T-helper 9 cell (primary cell): ENCODE results near the gene DIS3L2.

ENCODE experiments used
- DNase-seq: peaks from one replicate; pipeline ENCODE4 v3.0.0-alpha.2; 2020

DIS3L2 gene

DNA sequence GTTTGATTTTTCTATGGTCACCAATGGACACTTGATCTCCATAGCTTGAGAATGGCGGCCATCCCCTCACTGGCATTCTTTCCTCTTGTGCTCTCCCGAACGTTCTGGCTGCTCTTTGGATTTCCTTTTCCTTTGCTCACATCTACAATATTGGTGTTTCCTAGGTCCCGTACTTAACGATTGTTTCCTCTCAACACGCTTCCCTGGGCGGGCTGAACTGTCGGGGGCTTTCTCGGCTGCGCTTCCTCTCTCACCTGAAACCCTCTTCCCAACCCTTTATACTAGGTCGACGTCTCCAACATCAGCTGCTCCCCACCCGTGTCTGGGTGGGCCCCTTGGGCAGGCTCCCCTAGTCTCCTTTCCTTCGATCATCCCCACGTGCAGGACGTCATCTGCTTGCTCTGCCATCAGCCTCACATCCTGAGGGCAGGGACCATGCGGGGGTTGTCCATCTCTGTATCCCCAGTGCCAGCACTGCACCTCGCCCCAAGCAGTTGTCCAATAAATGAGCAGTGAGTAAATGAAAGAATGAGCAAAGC lies 634 bp upstream of the DIS3L2 start:
- no peak for DNase-seq

DNA sequence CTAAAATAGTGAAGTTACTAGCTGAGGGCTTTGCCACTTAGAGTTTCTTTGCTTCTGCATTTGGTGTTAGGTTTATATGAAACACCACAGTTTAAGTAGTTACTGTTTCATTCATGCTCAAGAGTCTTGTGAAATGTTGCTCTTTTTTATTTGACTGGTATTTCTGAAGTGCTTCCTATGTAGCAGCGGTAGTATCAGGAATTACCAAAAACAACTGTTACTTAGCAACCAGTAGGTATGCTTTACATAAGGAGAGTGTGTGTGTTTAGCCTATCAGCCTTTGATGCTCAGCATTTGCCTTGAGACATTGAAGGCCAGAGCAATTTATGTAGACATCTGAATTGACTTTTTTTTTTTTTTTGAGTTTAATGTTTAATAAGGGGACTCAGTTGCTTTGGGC lies 3.6 kb downstream of the DIS3L2 start:
- no peak for DNase-seq

DNA sequence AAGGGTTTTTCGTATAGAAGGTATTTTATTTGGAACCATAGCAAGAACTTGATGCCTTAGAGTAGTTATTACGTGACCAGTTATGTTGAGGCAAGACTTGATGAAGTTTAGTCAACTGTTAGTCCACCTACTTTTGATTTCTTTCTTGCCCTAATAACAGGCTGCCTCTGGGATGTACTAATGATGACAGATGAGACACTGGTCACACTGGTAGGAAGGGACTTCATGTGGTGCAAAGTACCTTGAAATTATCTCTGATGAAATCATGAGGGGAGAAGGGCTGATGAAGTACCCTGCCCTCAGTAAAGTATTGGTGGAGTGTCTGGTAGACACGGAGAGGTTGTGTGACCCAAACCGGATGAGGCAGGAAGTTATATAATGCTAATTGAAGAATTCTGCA lies 5.4 kb downstream of the DIS3L2 start:
- no peak for DNase-seq

DNA sequence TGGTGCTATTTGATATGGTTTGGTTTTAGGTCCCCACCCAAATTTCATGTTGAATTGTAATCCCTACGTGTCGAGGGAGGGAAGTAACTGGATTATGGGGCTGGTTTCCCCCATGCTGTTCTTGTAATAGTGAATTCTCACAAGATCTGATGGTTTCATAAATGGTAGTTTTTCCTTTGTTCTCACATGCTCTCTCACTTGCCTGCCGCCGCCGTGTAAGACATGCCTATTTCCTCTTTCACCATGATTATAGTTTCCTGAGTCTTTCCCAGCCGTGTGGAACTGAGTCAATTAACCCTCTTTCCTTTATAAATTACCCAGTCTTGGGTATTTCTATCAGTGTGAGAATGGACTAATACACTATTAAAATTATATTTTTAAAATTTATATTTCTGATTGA lies 7.3 kb downstream of the DIS3L2 start:
- DNase-seq = no peak

DNA sequence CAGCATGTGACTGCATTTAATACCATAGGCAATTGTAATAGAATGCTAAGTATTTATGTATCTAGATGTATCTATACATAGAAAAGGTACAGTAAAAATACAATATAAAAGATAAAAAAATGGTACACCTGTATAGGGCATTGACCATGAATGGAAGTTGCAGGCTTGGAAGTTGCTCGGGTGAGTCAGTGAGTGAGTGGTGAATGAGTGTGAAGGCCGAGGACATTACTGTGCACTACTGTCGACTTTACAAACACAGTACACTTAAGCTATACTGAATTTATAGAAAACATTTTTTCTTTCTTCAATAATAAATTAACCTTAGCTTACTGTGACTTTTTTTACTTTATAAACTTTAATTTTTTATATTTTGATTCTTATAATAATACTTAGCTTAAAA lies 8.9 kb downstream of the DIS3L2 start:
- DNase-seq = no peak

DNA sequence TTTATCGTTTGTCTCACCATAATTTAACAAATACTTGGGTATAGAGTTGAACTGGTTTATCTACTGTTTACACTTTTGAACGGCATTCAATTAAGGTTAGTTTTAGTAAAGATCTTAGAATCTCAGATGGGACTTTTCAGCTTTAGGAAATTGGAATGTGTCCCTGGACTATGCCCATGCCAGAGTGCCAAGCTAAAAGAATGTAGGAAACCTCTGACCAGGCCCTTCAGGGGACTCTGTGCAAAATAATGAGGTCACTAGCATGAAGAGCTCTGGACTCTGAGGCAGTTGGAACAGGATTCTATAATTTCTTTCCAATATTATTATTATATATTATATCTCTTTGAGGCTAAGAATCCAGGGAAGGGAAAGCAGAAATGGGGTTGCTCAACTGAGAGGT lies 13.5 kb downstream of the DIS3L2 start:
- DNase-seq = no peak

DNA sequence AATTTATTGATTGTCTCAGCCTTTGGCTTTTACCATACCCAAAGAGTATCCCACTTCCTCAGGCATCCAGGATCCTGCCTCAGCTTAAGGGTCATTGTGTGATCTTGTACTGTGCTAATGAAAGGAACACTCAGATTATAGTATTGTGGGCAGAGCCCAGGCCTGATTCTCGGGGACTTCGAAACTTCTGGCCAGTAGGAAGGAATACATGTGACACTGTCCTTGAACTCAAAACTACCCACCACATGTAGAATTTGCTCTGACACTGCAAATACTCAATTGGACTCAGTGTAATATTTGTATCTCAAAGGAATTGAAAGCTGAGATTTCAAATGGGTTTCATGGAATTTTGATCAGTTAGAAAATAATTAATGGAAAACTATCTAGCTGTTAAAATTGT lies 15.9 kb downstream of the DIS3L2 start:
- DNase-seq = no peak

DNA sequence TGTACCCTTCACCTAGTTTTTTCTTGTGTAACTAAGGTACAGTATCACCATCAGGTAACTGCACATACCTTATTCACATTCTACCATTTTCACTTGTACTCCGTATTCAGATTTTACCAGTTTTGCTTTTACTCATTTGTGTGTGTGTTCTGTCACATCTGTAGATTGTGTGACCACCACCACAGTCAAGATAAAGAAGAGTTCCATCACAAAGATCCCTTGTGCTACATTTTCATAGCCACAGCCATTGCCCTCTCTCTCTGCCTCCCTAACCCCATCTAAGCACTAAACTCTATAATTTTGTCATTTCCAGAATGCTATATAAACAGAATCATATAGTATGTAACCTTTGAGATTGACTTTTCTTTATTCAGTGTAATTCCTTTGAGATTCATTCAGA lies 23.5 kb downstream of the DIS3L2 start:
- DNase-seq = no peak

DNA sequence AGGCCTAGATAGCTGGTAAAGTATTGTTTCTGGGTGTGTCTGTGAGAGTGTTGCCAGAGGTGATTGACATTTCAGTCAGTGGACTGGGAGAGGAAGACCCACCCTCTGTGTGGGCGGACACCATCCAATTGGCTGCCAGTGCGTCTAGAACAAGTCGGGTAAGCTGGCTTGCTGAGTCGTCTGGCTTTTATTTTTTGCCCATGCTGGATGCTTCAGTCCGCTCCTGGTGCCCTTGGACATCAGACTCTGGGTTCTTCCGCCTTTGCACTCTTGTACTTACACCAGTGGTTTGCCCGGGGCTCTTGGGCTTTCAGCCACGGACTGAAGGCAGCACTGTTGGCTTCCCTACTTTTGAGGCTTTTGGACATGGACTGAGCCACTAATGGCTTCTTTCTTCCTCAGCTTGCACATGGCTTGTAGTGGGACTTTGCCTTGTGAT lies 24.3 kb downstream of the DIS3L2 start:
- no peak for DNase-seq

DNA sequence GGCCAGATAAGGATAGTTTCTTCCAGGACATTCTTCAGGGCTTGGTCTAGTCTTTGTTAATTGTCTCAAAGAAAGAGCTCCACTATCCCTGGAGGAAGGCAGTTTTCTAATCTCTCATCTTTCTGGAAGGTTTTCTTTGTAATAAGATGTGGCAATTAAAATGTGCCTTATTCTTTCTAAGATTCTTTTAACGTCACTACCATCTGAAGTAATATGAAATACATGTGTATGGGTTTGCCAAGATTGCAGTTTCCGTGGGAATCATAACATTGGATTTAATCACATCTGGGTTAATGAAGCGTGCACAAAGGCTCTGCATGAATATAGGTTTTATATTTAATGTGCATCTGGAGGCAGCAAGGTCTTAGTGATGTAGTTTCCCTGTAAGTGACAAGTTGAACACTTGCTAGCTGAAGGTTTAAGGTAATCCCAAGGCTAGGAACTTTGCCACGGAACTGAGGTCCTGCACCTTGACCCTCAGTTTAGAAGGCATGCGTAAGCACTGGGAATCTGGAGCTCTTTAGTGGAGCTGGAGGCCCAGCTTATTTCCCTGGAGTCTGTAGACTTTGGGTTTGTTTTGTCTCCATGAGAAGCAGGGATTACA lies 25.7 kb downstream of the DIS3L2 start:
- DNase-seq = no peak

DNA sequence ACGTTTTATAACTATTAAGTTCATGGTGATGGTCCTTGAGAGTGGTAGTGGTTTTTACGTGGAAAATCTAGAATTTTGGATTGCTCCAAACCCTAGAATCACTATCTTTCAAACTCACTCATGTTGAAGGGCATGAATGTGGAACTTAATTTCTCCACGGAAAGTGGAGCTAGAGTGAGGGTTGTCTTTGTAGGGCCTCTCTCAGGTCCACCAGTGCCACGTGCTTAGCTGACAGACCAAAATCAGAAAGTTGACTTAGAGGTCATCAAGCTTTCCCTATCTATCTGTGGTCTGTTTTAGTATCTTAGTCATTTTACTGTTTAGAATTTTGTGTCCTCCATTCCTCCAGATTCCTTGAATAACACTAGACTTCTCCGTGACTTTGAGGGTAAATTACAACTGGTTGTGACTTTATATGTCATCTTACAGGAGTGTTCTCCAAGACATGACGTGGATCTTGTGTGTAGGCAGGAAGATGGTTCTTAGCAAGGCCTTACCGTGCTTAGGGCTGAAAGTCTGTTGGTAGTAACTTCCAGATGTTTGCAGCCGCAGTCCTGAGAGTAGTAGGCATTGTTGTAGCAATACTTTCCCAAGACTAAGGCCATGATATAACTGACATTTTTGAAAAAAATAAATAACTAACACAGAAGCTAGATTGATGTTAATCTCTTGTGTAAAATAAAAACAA lies 26.8 kb downstream of the DIS3L2 start:
- no peak for DNase-seq

DNA sequence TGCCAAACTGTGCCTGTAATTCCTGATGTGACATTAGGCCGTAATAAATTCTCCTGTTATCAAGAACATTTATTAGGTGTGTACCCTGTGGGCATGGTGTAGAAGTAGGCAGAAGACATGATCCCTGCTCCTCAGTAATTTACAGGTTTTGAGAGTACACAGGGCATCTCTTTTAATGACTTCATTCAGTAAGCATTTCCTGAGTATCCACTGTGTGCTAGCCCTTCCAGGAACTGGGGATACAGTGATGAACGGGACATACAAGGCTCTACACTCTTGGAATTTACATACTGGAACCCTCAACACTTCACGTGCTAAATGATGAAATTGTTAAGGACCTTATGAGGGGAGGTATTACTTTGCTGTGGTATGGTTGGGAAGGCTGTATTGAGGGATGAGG lies 30.2 kb downstream of the DIS3L2 start:
- DNase-seq = no peak

DNA sequence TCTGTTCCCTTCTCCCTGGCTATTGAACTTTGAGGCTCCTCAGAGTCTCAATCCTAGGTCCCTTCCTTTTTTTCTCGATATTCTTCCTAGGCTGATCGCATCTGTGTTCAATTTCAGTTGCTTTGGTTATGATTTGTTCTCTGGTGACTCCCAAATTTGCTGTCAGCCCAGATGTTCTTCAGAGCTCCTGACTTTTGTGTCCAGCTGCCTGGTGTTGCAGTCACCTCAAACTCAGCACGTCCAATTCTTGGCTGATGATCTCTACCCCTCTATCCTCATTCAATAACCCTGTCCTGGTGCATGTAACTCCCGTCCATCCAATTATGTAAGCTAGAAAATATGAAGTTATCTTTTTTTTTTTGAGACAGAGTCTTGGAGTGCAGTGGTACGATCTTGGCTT lies 31.4 kb downstream of the DIS3L2 start:
- no peak for DNase-seq

DNA sequence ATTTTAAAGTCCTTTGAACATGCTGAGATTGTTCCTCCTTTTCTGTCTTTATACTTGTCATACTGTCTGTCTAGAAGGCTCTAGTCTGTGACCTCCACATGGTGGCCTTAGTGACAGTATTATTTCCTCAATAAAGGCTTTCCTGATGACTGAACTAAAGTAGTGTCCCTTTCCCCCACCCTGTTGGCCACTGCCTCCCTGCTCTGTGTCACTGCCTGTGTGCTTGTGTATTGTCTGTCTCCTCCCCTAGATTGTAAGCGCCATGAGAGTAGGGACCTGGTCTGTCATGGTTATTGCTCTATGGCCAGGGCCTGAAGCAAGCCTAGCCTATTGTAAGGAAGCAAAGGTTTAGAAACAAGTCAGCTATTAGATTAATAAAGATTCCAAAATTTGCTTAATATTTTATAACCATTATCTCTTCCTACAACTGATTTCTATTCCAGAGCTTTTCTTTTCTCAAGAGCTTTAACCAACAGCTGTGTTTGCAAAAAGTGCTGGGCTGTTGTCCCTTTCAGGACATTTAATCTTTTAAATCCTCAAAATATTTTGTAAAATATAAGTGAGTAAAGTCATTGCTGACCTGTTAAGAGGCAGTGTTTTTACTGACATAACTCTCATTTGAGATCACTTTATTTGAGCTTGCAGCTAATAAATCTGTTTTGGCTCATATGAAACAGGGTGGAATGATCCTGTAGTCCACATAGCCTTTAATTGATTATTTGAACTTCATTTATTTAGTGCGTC lies 35.5 kb downstream of the DIS3L2 start:
- no peak for DNase-seq

DNA sequence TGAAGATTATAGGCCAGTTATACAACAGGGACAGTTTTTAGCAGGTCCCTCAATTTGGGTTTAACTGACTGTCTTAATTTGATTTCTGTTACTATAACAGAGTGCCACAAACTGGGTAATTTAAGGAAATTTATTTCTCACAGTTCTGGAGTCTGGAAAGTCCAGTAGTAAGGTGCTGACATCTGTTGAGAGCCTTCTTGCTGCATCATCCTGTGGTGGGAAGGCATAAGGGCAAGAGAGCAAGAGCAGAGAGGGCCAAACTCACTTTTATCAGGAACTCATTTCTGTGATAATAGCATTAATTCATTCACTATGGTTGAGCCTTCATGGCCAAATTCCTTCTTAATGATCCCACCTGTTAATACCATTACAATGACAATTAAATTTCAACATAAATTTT lies 36.5 kb downstream of the DIS3L2 start:
- no peak for DNase-seq

DNA sequence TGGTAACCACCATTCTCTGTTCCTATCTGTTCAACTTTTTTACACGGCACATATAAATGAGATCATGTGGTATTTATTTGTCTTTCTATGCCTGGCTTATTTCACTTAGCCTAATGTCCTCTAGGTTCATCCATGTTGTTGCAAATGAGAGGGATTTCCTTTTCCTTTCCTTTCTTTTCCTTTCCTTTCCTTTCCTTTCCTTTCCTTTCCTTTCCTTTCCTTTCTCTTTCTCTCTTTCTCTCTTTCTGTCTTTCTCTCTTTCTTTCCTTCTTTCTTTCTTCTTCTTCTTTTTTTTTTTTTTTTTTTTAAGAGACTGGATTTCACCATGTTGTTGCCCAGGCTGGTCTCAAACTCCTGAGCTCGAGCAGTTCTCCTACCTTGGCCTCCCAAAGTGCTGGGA lies 38.9 kb downstream of the DIS3L2 start:
- DNase-seq = no peak

DNA sequence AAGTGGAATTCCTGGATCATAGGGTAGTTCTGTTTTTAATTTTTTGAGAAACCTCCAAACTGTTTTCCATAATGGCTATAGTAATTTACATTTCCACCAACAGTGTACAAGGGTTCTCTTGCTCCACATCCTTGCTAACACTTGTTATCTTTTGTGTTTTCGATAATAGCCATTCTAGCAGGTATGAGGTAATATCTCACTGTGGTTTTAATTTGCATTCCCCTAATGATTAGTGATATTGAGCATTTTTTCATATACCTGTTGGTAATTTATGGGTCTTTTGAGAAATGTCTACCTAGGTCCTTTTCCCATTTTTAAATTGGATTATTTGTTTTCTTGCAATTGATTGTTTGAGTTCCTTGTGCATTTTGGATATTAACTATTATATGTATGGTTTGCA lies 39.6 kb downstream of the DIS3L2 start:
- DNase-seq = no peak

DNA sequence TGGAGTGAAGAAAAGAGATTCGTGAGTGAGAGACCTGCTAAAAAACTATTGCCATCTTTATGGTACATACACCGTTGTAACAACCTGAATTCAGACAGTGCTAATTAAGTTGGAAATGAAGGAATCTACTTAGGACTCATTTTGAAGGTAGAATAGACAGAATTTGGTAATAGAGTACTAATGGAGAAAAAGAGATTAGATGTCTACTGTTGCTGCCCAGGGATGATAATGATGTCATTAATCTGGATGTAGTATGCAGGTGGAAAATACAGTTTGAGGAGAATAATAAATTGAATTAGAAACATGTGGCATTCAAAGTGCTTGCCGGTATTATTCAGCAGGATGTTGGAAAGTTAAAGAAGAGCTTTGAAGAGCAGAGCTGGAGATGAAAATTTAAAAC lies 44.7 kb downstream of the DIS3L2 start:
- no peak for DNase-seq

DNA sequence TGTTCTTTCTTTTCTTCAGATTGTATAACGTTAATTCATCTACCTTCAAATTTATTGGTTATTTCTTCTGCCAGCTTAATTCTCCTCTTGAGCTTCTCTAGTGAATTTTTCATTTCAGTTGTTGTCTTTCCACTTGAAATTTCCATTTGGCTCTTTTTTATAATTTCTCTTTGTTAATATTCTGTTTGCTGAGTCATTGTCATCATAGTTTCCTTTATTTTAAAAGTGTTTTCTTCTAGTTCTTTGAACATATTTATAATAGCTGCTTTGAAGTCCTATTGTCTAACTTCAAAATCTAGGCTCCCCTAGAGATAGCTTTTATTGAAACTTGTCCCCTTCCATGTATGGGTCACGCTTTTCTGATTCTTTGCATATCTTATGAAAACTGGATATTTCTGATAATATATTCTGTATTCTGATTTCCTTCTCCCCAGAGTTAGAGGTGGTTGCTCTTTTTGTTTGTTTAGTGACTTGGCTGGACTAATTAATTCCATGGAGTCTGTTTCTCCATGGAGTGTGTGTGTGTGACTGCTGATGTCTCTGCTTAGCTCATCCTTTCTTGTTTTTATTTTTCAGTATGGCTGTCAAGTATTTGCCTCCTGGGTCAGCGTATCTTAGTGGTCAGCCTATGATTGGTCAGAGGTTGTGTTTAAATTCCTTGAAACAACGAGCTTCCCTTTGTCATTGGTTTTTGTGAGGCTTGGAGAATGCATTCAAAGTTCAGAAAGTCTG lies 47.6 kb downstream of the DIS3L2 start:
- DNase-seq = no peak

DNA sequence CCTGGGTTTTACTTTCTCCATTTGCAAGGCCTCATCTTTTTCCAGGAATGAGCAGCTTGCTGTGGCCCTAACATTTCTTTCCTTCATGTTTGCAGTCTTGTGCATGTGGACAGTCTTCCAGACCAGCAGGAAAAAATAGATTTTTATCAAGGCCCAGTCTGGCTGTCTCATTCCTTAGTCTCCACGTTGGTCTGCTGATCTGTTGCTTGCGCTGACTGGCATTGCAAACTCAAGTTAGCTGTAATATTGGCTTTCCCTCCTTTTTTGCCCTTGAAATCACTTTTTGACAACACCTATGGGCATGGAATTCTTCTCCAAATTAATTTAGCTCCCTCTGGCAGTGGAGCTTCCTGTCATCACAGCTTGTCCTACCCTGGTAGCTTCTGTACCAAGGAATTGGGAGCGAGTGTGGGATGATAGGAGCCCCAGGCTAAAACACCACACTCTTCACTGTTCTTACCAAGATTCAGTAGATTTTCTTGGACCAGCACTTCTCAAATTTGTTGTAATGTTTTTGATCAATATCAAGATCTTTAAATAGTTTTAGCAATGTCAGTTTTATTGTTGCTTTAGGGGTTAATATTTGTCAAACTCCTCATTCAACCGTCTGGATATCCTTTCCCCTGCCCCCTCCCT lies 48.2 kb downstream of the DIS3L2 start:
- DNase-seq = no peak

DNA sequence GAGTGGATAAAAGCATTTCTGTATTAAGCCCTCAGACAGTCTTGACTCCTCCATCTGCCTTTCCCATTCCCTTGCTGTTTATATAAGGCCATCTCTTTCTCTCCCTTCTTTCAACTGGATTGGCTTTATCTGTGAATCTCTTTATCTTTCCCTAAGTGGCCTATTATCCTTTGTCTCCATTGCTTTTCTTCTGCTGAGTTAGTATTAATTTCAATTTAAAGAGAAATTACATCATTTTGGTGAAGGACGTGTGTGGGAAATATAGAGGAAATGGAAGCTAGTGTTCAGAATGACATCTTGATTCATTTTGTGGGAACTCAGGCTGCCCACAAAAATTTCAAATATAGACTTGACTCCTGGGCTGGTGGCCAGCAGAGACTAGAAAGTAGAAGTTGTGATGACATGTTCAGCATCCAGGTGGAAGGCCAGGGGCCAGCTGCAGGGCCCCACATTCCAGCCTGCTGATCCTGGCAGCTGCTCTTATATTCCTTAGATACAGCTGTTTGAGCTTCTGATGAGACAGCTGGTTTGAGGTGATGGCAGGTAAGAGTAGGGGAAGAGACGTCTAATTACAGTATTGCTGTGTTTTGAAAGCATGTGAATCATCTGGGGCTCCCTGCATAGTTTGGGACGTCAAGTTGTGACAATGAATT lies 52.3 kb downstream of the DIS3L2 start:
- DNase-seq = no peak

DNA sequence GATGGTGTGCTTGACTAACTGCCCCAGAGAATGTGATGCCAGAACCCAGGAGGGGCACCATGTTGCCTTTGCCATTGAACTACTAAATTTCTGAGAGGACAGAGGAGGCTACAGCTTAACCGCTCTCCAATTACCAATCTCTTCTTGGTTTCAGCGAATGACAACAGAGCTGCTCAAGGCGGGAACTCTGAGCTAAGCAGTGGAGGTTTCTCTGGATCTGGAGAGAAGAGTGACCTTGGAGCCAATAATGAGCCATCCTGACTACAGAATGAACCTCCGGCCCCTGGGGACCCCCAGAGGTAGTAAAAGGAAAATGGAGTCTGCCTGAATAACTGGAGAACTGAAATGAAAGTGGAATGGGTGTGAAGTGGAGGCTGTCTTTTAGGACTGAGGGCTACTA lies 53.2 kb downstream of the DIS3L2 start:
- DNase-seq = no peak
